HFFc6 (cell line): ENCODE data around the gene PTPRE. TPM values are rescaled to one million over a fixed set of nuclear protein-coding genes. Genes with fewer than 3 reads are reported as not detected.

Experiments used
- DNase-seq: peaks from one replicate; pipeline ENCODE4 v3.0.0-alpha.2; 2018
- H3K27ac Mint-ChIP-seq: 2 replicates; pipeline ENCODE4 v1.8.0; 2020; ENCODE audit warnings: mild to moderate bottlenecking, mixed read lengths
- H3K27me3 Mint-ChIP-seq: 2 replicates; pipeline ENCODE4 v1.8.0; 2021; ENCODE audit warnings: mild to moderate bottlenecking, moderate library complexity, mixed read lengths; ENCODE audit not compliant: insufficient read depth
- H3K36me3 Mint-ChIP-seq: 2 replicates; pipeline ENCODE4 v1.8.0; 2021; ENCODE audit warnings: low read depth, mixed read lengths
- H3K4me1 Mint-ChIP-seq: 2 replicates; pipeline ENCODE4 v1.8.0; 2020; ENCODE audit warnings: low read depth, mixed read lengths
- H3K4me3 Mint-ChIP-seq: 2 replicates; pipeline ENCODE4 v1.8.0; 2020; ENCODE audit warnings: mild to moderate bottlenecking, moderate library complexity, mixed read lengths
- H3K9me3 Mint-ChIP-seq: 2 replicates; pipeline ENCODE4 v1.8.0; 2020; ENCODE audit warnings: mild to moderate bottlenecking, mixed read lengths
- CTCF ChIP-seq: fragments of 200-600 bp; sonication (generic); IDR thresholded peaks from 2 replicates; pipeline ENCODE4 v1.5.0; 2021; ENCODE audit warnings: antibody characterized with exemption, mild to moderate bottlenecking
- total RNA-seq, 6 experiments: library from RNA; stranded (reverse); fragmentation: NEBNext Ultra II Directional; extraction: Animal tissue kit (Norgen Biotek cat#: 25700); gene quantifications; 2 replicates in 1 of 6; 3 replicates in 5 of 6; pipeline ENCODE4 v1.2.3, GENCODE V29; 2021

PTPRE gene
- total RNA-seq, 6 experiments from 2014 or later: 0.14 to 0.37 (median 0.15) TPM; not detected in 3

DNA sequence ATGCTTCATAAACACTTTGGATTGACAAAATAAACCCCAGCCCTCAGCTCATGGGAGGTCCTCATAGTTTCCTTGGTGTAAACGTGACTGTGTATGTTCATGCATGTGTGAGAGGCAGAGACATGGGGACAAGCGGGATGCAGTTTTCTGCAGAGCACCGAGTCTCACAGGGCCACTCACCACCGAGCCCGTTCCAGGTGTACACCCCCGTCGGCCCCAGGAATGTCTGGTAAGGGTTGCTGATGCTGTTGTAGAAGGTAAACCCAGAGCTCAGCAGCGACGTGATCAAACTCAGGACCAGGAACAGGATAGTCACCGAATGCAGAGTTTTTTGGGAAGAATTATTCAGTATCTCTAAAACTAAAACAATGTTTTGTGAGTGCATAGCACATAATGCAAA, 23.4 kb upstream of the PTPRE start:
- Mint-ChIP-seq H3K36me3 (no peaks in the 10 kb centered on the region), H3K4me1 (no peaks in the 10 kb centered on the region)

GRCh38 chr10:127884501-127884900, 22.4 kb upstream of the PTPRE start:
- no peaks in the 10 kb centered on the region for H3K4me1 Mint-ChIP-seq
- no peaks in the 10 kb centered on the region; the same call in 1 of the 2 replicates for H3K27me3 Mint-ChIP-seq
- no peak for DNase-seq
- H3K4me3 Mint-ChIP-seq: no peak overlapping the region
- H3K27ac Mint-ChIP-seq: no peak overlapping the region
- H3K36me3 Mint-ChIP-seq: no peaks in the 10 kb centered on the region
- no peak for TF ChIP-seq CTCF
- peaks cover 57% of the 10 kb centered on the region for H3K9me3 Mint-ChIP-seq

More for the DNA sequence above, 23.4 kb upstream of the PTPRE start:
- Mint-ChIP-seq H3K27me3 (no peaks in the 10 kb centered on the region; the same call in 1 of the 2 replicates), H3K9me3 (peaks cover 49% of the 10 kb centered on the region), H3K4me3 (no peak overlapping the region), H3K27ac (no peak overlapping the region)
- no peak for TF ChIP-seq CTCF
- no peak for DNase-seq

GRCh38 chr10:127886371-127887051, 20.4 kb upstream of the PTPRE start:
- no peaks in the 10 kb centered on the region for H3K36me3 Mint-ChIP-seq
- no peaks in the 10 kb centered on the region; the same call in 1 of the 2 replicates for H3K27me3 Mint-ChIP-seq
- DNase-seq: no peak
- no peaks in the 10 kb centered on the region for H3K4me1 Mint-ChIP-seq
- H3K27ac Mint-ChIP-seq: no peak overlapping the region
- no peak overlapping the region for H3K4me3 Mint-ChIP-seq
- TF ChIP-seq CTCF: no peak
- H3K9me3 Mint-ChIP-seq: peaks cover 57% of the 10 kb centered on the region

GRCh38 chr10:127887541-127888415, 19.1 kb upstream of the PTPRE start:
- peaks cover 52% of the 10 kb centered on the region for H3K9me3 Mint-ChIP-seq
- no peak for DNase-seq
- no peaks in the 10 kb centered on the region; the same call in 1 of the 2 replicates for H3K27me3 Mint-ChIP-seq
- H3K27ac Mint-ChIP-seq: no peak overlapping the region
- TF ChIP-seq CTCF: no peak
- no peaks in the 10 kb centered on the region for H3K36me3 Mint-ChIP-seq
- H3K4me1 Mint-ChIP-seq: no peaks in the 10 kb centered on the region
- H3K4me3 Mint-ChIP-seq: no peak overlapping the region

- DNase-seq: no peak
- H3K27me3 Mint-ChIP-seq: no peaks in the 10 kb centered on the region; the same call in 1 of the 2 replicates
- no peak for TF ChIP-seq CTCF
- H3K4me3 Mint-ChIP-seq: no peak overlapping the region
- H3K4me1 Mint-ChIP-seq: no peaks in the 10 kb centered on the region
- H3K27ac Mint-ChIP-seq: no peak overlapping the region
- peaks cover 44% of the 10 kb centered on the region for H3K9me3 Mint-ChIP-seq
- no peaks in the 10 kb centered on the region for H3K36me3 Mint-ChIP-seq
These were observed 18.2 kb upstream of the PTPRE start for GRCh38 chr10:127888521-127889312.
